ENCODE measurements around the gene PARD3. TPM values are rescaled to one million over a fixed set of nuclear protein-coding genes. Genes with fewer than 3 reads are reported as not detected.

The PARD3 gene
- total RNA-seq, 4 donors from 2014 or later: 30.9 to 54.6 (median 40.0) TPM

GRCh38 chr10:34624323-34625153 is 190.6 kb downstream of the PARD3 start:
- DNase-seq (ENCODE audit: low spot score) (no peak), ATAC-seq (ENCODE audit: low FRiP score) (no peak)
- TF ChIP-seq CTCF (IDR thresholded peaks at IDR 0.05): no peak

- no peak for ATAC-seq (ENCODE audit: low FRiP score)
- DNase-seq (ENCODE audit: low spot score): no peak
- TF ChIP-seq CTCF (IDR thresholded peaks at IDR 0.05): no peak
Measured at GRCh38 chr10:34622945-34623344, 192.2 kb downstream of the PARD3 start.

- ATAC-seq (ENCODE audit: low FRiP score) (no peak), DNase-seq (ENCODE audit: low spot score) (no peak)
- no peak for TF ChIP-seq CTCF (IDR thresholded peaks at IDR 0.05)
Measured at GRCh38 chr10:34618611-34619010, 196.5 kb downstream of the PARD3 start.

GRCh38 chr10:34615770-34616169 is 199.3 kb downstream of the PARD3 start:
- TF ChIP-seq CTCF (IDR thresholded peaks at IDR 0.05): no peak
- no peak for ATAC-seq (ENCODE audit: low FRiP score)
- DNase-seq (ENCODE audit: low spot score): no peak

GRCh38 chr10:34613491-34613890 is 201.6 kb downstream of the PARD3 start:
- DNase-seq (ENCODE audit: low spot score): no peak
- no peak for TF ChIP-seq CTCF (IDR thresholded peaks at IDR 0.05)
- no peak for ATAC-seq (ENCODE audit: low FRiP score)

GRCh38 chr10:34612938-34613337 is 202.2 kb downstream of the PARD3 start:
- no peak for TF ChIP-seq CTCF (IDR thresholded peaks at IDR 0.05)
- DNase-seq (ENCODE audit: low spot score) (no peak), ATAC-seq (ENCODE audit: low FRiP score) (no peak)

GRCh38 chr10:34612446-34612845 is 202.7 kb downstream of the PARD3 start:
- ATAC-seq (ENCODE audit: low FRiP score) (no peak), DNase-seq (ENCODE audit: low spot score) (no peak)
- no peak for TF ChIP-seq CTCF (IDR thresholded peaks at IDR 0.05)
